ENCODE measurements around the gene BLID. TPM values are rescaled to one million over a fixed set of nuclear protein-coding genes. Genes with fewer than 3 reads are reported as not detected.

BLID gene
- total RNA-seq, 1 donor from 2014 or later = 0.57 TPM

DNA sequence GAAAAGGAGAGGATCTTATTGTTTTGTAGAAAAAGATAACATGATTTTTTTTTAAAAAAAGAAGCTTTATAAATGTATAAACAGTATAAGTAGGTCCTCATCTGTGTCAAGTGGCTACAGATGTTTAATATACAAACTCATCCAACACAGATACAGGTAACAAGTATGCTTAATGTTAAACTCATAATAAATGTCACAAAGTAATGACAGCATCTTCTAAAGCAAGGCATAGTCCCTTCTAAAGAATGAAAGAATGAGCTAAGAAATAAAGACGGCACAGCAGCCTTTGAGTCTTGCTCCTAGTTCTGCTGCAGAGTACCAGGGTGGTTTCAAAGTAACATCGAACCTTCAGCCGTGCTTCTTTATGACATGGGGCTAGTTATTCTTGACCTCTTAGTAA, 28.7 kb upstream of the BLID start:
- intact Hi-C loops (cut with DNase I) = no loop called here
- no peak for DNase-seq (ENCODE audit: low spot score)

DNA sequence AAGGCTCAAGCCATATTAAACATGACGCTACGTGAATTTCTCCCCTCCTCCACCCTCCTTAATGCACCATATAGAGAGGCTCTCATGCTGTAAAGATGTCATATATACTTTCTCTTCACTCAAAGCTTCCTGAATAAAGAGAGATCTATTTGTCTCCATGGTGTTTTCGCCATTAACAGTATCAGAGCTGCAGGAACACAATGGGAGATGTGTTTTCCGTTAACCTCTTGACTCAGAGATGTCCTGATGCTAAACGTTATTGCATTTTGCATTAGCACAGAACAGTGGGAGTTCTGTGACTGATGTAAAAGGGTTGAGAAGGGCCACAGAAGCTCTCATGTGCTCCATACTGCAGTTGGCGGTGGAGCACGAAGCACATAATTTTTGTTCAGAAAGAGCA, 25.7 kb upstream of the BLID start:
- intact Hi-C loops (cut with DNase I) = no loop called here

DNA sequence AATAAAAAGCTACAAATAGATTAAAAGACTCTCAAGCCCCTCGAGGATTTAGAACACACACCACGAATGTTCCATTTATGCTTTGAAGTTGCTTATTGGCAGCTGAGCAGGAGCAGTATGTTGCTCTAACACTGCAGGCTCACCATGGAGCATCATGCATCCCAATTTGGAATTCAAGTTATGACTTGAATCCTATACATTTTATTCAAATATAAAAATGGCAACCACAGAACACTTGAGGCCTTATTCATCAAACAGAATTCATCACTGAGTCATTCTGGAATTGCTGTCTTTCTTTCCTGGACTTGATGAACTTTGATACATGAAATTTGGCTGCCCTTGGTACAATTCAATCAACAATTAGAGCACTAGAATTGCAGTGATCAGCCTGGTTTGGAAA, 24.5 kb upstream of the BLID start:
- intact Hi-C loops (cut with DNase I) = no loop called here

More for the DNA sequence above, 25.7 kb upstream of the BLID start:
- DNase-seq (ENCODE audit: low spot score) = no peak

DNA sequence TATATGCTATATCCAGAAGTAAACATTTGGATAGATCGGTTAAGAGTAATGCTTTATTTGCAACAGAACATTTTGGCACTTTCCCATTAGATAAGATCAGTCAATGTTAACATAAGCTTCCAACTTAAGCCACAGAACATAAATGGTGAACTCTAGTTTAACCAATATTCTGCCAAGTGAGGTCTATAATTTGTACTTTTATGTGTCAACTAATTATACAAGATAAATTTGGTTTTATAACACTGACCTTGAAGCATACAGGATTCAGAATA, 23.5 kb upstream of the BLID start:
- intact Hi-C loops (cut with DNase I) = no loop called here
- no peak for DNase-seq (ENCODE audit: low spot score)

More for the DNA sequence above, 24.5 kb upstream of the BLID start:
- no peak for DNase-seq (ENCODE audit: low spot score)

DNA sequence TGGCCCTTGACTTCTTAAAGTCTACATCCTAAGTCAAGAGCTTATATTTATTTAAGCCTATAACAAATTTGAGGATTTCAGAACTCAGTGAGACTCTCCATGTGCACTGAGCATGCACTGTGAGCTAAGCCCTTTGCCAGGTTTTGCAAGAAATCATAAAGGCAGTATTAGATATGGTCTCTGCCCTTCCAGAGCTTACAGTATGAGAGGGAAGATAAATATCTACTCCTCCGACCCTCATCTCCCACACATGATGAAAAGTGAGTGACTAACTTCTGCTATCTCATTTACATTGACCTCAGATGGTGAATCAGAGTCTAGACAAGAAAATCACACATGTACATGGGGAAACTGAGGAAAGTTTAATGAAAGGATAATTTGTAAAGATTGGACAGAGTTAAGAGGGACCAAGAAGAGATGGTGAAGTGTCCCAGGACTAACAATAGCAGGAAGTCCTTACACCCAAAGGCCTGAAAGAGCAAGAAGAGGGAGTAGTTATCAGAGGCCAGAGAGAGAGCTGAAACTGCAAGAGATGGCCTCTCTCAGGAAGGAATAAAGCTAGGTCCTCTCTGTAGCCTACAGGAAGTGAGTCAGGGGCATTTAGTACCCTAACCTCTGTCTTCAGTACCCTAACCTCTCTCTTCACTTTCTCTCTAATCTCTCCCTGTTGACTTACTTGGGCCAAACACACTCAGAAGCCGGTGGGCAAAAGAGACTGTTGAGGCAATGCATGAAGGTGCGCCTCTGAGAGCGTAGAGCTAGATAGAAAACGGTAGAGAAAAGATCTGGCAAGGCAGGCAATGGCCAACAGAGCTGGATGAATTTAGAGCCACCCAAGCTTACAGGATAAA, 23.0 kb upstream of the BLID start:
- intact Hi-C loops (cut with DNase I) = no loop called here
- no peak for DNase-seq (ENCODE audit: low spot score)

DNA sequence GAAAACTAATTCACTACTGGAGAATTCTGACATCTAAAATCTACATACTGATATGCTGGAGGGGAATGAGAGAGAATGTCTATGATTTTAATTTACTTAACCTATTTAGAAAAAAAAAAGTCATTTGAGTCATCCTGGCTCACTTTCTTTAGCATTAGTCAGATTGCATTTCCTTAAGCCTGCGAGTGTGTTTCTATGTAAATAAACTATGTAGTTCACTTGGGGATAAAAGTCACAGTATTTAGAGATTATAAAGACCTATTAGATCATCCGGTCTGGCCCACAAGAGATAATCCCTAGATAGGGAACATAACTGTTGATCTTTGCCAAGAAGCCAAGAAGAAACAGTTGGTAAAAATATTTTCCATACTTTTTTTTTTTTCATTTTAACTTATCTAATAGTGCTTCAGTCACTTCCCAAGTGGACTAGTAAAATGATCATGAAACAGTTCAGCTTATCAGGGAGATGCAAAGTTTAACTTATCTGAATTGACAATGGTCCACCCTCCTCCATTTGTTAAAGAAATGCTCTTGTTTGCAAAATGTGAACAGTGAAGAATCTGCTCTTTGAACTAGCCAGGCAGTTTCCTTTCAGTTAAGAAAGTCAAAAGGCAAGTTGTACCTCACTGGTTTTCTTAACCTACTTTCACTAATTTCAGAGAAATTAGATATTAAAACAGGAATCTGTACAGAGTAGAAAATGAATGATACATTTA, 21.2 kb upstream of the BLID start:
- DNase-seq (ENCODE audit: low spot score) = no peak
- intact Hi-C loops (cut with DNase I) = no loop called here

DNA sequence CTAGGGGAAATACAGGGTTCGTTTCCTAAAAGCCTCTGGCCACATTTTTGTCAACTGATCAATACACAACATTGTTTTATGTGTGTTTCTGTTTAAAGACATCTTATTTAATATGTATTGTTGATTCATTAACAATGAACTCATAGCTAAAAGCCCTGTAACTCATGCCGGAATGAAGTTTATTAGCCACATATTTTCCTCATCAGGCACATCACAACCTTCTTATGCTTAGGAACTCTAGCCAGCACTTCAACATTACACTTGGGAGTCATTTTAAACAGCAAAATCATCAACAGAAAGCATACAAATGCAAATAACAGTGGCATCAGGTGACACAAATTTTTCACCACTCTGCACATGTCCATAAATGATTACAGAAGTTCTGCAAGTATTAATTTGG, 15.1 kb upstream of the BLID start:
- DNase-seq (ENCODE audit: low spot score) = no peak
- intact Hi-C loops (cut with DNase I) = no loop called here

DNA sequence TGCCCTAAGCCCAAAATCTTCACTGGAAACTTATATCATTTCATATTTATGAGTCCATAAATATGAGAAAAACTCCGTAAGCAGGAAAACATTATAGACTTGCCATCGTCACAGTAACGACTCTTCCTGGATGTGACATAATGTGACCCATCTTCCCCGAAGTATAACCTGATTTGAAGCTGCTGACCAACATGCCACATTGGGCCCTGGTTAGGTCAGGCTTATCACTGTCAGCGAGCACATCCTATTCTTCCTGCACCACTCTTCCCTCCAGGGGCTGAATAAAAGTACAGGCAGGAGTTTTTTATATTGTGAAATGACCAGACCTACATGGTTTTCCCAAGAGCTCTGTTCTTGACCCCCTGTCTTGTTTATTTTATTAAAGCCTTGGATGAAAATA, 12.1 kb upstream of the BLID start:
- intact Hi-C loops (cut with DNase I) = no loop called here

DNA sequence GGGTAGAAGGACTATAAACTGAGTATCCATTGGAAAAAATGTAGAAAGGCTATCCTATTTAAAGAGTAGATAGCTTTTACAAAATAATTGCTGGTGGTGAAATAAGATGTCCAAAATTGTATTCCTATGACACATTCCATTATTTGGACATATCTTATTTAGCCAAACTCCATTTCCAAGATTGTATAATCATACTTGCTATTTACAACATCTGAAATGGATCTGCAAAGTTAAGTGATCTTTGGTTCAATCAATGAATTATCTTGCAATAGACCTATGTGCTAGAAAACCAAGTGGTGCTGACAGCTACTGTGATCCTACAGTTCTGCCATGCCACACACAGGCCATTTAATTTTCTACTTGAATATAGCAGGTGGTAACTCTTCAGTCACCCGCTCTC, 11.0 kb upstream of the BLID start:
- intact Hi-C loops (cut with DNase I) = no loop called here

More for the DNA sequence above, 12.1 kb upstream of the BLID start:
- DNase-seq (ENCODE audit: low spot score) = no peak

DNA sequence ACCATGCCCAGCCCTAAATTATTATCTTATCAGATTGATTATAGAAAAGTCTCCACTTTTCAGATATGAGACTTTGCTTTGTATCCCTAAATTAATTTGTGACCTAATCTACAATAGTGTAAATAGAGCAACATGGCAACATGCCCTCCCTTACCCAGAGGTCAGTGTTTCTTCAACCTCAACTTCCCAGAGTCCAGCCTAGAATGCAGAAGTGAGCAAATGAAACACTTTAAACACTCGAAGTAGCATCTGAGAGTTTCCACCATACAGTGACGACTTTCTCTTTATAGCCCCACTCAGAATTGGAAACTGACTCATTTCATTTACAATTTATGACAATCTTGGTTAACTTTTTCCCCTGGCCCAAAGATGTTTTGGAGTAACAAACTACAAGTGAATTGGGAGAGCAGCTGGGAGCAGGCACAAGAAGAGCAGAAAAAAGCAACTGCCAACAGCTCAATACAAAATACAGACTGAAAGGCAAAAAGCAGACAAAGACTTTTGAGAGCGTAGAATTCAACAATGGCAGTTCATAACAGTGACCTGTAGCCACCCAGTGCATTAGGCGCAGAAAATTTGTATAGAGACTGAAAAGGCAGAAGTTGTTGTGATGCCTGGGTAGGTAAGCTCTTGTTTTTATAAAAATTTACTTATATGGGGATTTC, 10.1 kb upstream of the BLID start:
- no peak for DNase-seq (ENCODE audit: low spot score)
- intact Hi-C loops (cut with DNase I) = no loop called here

More for the DNA sequence above, 11.0 kb upstream of the BLID start:
- DNase-seq (ENCODE audit: low spot score) = no peak

DNA sequence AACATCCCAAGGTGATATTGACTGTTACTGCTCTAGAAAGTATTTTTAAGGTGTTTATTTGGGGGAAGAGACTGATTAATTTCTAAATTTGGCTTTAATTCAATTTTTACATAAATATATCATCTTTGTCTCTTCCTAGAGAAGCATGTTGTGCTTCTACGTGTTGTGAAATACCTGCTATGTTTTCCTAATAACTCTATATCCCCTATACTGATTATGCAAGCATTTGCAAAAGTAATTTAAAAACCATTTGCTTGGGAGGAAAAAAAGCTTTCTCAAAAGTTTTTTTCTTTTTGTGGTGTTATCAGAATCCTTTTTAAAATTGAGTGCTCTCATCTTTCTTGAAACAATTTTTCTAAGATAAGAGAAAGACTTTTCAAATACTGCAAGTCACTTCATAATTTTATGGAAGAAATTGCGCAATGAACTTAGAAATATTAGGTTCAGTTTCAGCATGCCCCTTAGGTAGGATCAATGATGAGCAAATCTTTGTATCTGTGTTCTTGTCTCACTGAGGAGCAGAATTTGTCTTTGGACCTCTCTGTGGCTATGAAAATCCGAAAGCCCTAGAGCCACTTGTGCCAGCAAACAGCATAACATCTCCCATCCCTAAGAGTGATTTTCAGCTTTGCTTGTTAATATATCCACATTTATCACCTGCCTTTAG, 7.4 kb upstream of the BLID start:
- intact Hi-C loops (cut with DNase I) = no loop called here
- DNase-seq (ENCODE audit: low spot score) = no peak

DNA sequence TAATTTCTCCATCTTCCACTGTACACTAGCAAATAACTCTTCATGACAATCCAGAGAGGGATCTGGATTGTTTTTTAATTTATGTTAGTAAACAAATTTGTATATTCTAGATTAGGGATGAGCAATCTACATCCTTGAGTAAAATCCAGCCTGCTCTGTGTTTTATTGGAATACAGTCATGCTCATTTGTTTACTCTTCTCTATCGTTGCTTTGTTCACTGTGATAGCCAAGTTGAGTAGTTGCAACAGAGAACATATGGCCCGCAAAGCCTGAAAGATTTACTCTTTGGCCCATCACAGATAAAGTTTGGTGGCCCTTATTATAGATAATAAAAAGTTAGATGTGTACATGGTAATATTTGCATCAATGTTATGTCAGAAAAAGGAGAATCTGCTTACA, 6.2 kb upstream of the BLID start:
- no peak for DNase-seq (ENCODE audit: low spot score)
- intact Hi-C loops (cut with DNase I) = no loop called here

DNA sequence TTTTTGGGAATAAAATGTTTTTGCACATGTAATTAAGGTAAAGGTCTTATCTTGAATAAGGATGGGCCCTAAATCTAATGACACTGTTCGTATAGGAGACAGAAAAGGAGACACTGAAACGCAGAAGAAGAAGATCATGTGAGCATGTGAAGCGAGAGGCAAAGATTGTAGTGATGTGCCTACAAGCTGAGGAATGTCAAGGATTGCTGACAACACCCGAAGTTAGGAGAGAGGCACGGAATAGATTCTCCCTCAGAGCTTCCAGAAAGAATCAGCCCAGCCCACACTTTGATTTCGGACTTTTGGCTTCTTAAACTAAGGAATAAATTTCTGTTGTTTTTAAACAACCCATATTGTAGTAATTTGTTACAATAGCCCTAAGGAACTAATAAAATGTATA, 4.1 kb upstream of the BLID start:
- intact Hi-C loops (cut with DNase I) = no loop called here

DNA sequence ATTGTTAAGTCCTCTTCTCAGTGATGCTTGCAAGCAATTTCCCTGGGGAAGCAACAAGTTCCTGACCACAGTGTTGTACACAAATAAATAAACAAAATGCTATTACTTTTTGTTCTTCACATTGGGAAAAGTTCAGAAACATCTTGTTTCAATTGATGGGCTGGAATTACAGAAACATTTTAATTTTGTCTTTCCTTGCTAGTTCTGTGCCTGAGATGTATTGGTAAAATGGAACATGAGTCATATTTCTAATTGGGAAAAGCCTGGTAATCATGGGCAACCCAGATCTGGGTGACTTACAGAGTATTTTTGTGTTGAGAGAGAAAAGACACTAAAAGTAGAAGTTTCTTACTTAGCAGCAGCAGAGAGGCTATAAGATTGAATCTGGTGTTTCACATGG, 576 bp upstream of the BLID start:
- intact Hi-C loops (cut with DNase I) = no loop called here
- no peak for DNase-seq (ENCODE audit: low spot score)

More for the DNA sequence above, 4.1 kb upstream of the BLID start:
- no peak for DNase-seq (ENCODE audit: low spot score)

DNA sequence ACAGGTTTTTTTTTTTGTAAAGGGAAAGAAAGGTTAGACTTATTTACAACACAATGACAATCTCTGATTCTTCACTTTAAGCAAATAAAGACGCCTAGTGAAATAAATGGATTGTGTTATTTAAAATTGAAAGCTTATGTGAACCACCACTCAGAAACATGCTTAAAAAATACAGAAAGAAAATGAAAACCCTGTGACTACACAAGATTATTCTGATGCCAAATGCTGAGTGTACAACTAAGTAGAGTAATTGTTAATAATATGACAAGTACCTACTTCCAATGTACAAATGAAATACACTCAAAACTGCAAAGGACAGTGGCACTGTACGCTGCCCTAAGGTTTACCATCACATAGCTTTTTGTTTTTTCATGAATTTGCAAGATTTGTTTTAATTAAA, 1.0 kb downstream of the BLID start:
- no peak for DNase-seq (ENCODE audit: low spot score)
- intact Hi-C loops (cut with DNase I) = no loop called here

DNA sequence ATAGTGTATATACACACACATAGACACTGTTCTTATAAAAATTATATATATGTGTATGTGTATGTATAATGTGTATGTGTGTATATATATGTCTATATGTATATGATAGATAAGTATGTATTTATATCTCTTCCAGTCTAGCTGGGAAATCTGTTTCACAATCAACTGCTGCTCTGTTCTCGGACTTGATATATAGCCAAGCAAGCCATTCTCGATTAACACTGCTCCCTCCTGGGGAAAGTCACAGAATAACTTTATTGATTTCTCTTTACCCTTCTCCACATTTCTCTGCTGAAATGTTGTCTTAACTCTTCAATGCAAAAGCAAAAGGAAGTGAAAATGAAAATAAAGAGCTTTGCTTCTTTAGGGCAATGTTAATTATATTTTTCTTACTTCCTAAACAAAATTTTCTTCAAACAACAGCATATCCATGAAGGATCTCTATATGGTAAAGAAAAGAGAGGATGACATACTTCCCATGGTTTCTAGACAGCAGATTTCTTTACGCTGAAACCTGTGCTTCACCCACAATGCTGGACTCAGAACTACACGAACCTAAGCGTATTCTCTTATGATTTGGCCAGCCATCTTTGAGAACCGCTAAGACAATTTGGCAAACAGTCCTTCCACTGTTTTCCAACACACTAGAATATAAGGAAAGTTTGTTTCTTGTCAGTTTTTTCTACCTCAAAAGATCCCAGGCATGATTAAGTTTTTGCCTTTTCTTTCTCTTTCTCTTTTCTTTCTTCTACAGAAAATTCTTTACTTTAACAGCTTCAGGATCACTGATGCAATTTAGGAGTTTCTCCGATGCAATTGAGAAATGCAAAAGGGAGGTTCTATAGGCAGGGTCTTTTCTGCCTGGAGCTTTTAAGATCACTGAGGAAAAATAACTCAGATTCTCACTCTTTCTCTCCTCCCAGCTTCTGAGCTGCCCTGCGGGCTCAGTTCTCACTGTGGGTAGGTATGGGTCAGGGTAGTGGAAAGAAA, 1.9 kb downstream of the BLID start:
- DNase-seq (ENCODE audit: low spot score) = no peak
- intact Hi-C loops (cut with DNase I) = no loop called here

DNA sequence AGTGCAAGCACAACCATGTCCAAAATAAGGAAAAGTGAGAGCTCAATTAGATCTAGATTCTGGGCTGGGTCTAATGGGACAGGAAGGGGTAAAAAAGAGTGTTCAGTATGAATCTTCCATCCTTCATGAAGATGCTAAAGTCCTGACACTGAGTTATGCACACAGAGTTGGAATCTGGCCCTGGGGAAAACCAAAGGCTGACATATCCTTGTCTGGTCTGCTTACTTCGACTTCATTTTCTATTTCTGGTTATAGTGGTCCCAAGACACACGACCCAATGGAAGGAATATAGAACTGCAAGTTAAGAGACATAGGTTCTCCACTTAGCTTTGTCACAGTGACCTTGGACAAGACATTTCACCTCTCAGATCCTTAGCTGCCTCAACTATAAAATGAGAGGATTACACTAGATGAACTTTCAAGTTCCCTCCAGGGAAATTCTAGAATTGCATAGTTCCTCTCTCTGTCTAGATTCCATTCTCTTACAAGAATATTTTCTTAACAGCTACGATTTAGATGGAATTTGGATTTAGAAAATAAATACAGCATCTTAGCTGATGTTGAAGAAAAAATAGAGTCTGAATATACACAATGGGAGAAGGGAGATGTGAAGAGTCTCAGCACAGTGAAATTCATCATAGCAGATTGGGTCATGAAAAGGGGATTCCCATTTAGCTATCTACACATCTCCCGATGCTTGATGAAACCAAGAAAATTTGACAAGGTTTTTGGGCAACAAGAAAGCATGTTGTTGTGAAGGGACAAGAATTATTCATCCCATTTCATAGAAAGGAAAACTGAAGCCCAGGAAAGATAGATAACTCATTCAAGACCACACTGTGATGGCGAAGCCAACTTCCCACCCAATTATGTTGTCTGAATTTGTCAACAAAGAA, 3.3 kb downstream of the BLID start:
- DNase-seq (ENCODE audit: low spot score) = no peak
- intact Hi-C loops (cut with DNase I) = no loop called here

DNA sequence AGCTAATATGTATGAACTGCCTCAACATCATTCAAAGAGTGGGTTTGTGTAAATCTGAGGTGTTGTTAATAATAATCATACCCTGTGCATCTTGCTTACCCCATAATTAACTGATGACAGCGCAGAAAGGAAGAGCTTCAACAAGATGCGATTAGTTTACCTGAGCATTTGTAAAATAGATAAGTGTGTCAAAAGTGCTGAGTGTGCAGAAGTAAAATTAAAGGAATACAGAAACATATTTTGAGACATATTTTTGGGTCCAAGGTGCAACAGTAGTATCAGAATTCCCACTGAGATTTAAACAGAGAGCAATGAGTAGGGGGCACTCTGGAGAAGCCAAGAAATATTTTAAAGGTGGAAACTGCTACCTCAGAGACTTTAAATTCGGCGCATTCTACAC, 6.1 kb downstream of the BLID start:
- DNase-seq (ENCODE audit: low spot score) = no peak
- intact Hi-C loops (cut with DNase I) = loop anchor here (5.0 to 10.0 kb wide), 3 partner anchors 77 to 395 kb away; no protein-coding TSS in a partner anchor

All from cardiac septum (tissue), 1 donor.